GM19099 (cell line): ENCODE results near the gene CAMK2A.

ENCODE experiments used
- POLR2A ChIP-seq: IDR thresholded peaks from 3 replicates; pipeline ENCODE4 v1.6.1; 2011; ENCODE audit warnings: low read depth; ENCODE audit not compliant: insufficient read length; ENCODE audit errors: extremely low read depth

Gene CAMK2A

DNA sequence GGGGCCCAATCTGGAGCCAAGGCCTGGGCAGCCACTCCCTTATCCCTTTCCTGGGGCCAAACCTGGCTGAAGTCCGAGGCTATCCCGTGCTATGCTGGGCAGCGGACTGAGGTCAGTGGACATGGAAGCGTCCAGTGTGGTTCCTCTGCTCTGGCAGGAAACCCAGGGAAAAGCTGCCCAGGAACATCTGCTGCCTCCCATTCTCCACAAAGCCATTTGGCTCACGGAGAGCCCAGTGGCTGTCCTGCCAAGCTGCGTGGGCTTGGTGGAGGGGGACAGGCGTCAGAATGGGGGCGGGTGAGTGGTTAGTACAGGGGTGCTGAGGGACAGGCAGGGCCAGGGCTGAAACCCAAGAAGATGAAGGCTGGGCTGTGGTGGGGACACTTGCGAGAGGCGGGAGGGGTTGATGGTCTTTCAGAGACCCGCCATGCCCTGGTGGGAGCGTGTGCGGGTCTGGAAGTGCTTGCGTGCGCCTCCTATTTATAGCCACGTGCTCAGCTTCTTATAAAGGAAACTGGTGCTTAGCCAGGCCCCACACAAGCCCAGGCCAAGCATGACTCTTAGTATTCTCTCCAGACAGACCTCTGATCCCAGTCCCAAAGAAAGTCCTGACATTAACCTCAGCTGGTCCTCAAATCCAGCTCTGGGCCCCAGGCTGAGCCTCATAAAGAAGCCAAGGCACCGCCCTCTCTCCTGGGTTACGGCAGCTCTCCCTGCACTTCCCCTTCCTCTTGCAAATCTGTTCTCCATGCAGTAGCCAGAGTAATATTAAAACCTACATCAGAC, 109.1 kb downstream of the CAMK2A start:
- no peak for TF ChIP-seq POLR2A

DNA sequence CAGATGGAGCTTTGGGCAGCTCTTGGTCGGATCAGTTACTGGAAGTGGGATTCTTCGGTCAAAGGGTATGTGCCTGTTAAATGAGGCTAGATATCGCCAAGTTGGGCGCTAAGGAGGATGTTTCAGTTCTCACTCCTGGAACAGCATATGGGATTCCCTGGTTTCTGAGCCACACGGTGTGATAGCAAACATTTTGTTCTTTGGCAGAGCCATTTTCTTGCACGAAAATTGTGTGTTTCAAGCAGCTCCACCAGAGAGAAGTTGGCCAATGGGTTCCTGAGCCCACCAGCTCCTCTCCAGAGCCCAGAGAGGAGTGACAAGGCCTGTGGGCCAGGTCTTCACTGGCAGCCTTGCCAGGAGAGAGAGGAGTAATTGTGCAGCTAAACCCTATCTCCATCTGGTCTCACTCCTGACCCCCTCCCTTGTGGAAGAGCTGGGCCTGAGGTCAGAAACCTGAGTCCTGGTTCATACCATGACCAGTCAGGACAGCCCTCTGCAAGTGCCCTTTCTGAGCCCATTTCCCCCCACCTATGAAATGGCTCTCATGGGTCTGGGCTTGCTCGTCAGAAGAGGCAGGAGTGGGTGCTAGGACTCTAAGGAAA, 110.5 kb downstream of the CAMK2A start:
- no peak for TF ChIP-seq POLR2A

GRCh38 chr5:150178262-150178661, 111.3 kb downstream of the CAMK2A start:
- TF ChIP-seq POLR2A = no peak

- TF ChIP-seq POLR2A = no peak
Measured at GRCh38 chr5:150177721-150178120, 111.9 kb downstream of the CAMK2A start.

DNA sequence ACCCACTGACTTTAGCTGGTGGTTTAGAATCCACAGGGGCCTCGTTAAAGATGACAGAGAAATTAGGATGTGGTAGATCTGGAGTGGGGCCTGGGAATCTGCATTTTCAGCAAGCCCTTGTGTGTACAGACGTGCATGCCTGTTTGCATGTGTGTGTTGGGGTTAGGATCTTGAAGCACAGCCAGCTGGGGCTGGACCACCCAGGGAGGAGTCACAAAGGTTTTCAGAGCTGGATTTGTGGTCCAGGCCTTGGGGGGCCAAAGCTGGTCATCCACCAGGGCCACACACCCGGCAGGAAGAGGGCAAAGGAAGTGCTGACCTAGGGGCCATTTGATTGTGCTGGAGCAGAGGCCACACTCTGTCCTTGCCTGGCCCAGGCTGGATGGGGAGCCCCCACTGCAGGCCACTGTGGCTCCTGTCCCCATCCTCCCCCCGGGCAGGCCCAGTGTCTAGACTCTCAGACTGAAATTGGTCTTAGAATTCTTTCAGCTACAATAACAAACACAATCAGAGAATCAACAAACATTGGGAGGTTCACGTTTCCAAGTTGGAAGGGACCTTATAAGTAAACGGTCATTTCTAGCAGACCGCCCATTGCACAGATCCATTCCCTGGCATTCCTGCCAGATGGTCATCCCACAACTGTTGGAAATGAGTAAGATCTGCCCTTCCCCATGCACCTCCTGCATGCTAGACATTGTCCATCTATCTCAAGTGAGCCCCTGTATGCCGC, 112.7 kb downstream of the CAMK2A start:
- TF ChIP-seq POLR2A = no peak

GRCh38 chr5:150175536-150175935, 114.0 kb downstream of the CAMK2A start:
- no peak for TF ChIP-seq POLR2A

- no peak for TF ChIP-seq POLR2A
Measured at GRCh38 chr5:150175076-150175475, 114.5 kb downstream of the CAMK2A start.

DNA sequence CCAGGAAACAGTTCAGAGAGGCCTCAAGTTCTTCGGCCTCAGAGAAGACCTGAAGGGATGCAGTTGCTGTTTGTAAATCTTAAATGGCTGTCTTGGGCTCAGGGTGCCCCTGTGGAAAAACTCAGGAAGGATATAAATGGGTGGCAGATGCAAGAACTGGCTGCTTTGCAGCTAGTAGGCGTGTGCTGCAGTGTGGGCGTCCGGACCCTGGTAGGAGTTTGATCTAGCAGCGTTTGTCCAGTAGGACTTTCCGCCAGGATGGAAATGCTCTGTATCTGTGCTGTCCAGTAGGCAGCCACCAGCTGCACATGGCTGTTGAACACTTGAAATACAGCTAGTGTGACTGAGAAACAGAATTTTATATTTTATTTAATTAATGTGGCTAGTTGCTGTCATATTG, 115.3 kb downstream of the CAMK2A start:
- no peak for TF ChIP-seq POLR2A

DNA sequence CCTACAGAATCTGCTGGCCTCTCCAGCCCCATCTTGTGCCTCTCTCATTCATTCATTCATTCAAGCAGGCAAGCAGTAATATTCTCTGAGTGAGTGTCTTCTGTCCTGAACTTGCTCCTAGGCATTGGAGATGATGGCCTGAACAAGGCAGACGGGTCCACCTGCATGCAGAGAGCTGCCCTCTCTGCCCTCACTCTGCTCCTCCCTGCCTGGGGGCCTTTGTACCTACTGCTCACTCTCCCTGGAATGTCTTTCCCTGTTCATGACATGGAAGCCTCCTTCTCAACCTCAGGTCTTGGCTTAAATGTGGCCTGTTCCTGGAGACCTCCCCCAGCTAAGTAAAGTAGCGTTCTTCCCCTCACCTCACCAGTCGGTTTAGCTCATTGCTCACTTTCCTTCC, 116.4 kb downstream of the CAMK2A start:
- no peak for TF ChIP-seq POLR2A

GRCh38 chr5:150172556-150172955, 117.0 kb downstream of the CAMK2A start:
- TF ChIP-seq POLR2A = no peak

- TF ChIP-seq POLR2A = no peak
Measured at GRCh38 chr5:150172145-150172544, 117.4 kb downstream of the CAMK2A start.
